SK-N-SH (cell line): ENCODE results near the gene GALNT16. TPM values are rescaled to one million over a fixed set of nuclear protein-coding genes. Genes with fewer than 3 reads are reported as not detected.

Experiments
- CTCF ChIA-PET: fragments of 300-600, 350-600 bp; formaldehyde crosslinking; extraction: SDS; loops from one replicate; lab custom pipeline; 2021; lab: Yijun Ruan, JAX
- POLR2A ChIA-PET: fragments of 350-600 bp; sonication (Branson Sonifier 250); formaldehyde crosslinking; extraction: SDS; loops from one replicate; lab custom pipeline; 2020; ENCODE audit warnings: antibody characterized with exemption, inconsistent platforms; lab: Yijun Ruan, JAX
- DNase-seq: peaks from one replicate; pipeline ENCODE4 v3.0.0; 2012
- H2AFZ ChIP-seq: fragments of 200-600 bp; sonication (generic); 2 replicates; pipeline ENCODE4 v1.8.1; 2016; ENCODE audit warnings: antibody characterized with exemption, mild to moderate bottlenecking, low read depth
- H3F3A ChIP-seq: fragments of 200-600 bp; sonication (generic); replicated peaks from 2 replicates; pipeline ENCODE3; 2016; ENCODE audit warnings: antibody characterized with exemption, mild to moderate bottlenecking; ENCODE audit not compliant: insufficient read depth
- H3K27ac ChIP-seq, 2 experiments: fragments of 200-500 bp in 1 of 2; fragments of 200-600 bp in 1 of 2; sonication (Bioruptor generic) in 1 of 2; sonication (generic), shearing (Covaris generic) in 1 of 2; 2 replicates each; pipeline versions ENCODE4 v1.5.1 to v1.6.1; 2014 to 2016; ENCODE audit warnings: low read depth in 2 of 2, inconsistent platforms in 1 of 2, low read length in 1 of 2, mild to moderate bottlenecking in 1 of 2, mixed read lengths in 1 of 2
- H3K27me3 ChIP-seq: fragments of 200-600 bp; sonication (generic), shearing (Covaris generic); 2 replicates; pipeline ENCODE4 v1.6.1; 2016; ENCODE audit warnings: mixed run types; ENCODE audit not compliant: insufficient read depth
- H3K36me3 ChIP-seq, 2 experiments: fragments of 200-500 bp in 1 of 2; fragments of 200-600 bp in 1 of 2; sonication (Bioruptor generic) in 1 of 2; sonication (generic) in 1 of 2; replicated peaks in 1 of 2; 2 replicates each; pipeline versions ENCODE3 to v1.5.1; 2014 to 2016; ENCODE audit warnings: low read length in 1 of 2, mild to moderate bottlenecking in 1 of 2; ENCODE audit not compliant: insufficient read depth in 2 of 2, control insufficient read depth in 1 of 2
- H3K4me1 ChIP-seq, 2 experiments: fragments of 200-500 bp in 1 of 2; fragments of 200-600 bp in 1 of 2; sonication (Bioruptor generic) in 1 of 2; sonication (generic), shearing (Covaris generic) in 1 of 2; 2 replicates each; pipeline versions ENCODE4 v1.5.1 to v1.6.1; 2014 to 2016; ENCODE audit warnings: low read depth in 1 of 2, low read length in 1 of 2, mixed run types in 1 of 2; ENCODE audit not compliant: insufficient read depth in 2 of 2, control insufficient read depth in 1 of 2
- H3K4me2 ChIP-seq: fragments of 200-600 bp; sonication (generic), shearing (Covaris generic); 2 replicates; pipeline ENCODE4 v1.6.1; 2017; ENCODE audit warnings: mixed run types
- H3K4me3 ChIP-seq, 2 experiments: fragments of 200-500 bp in 1 of 2; fragments of 200-600 bp in 1 of 2; sonication (Bioruptor generic) in 1 of 2; sonication (generic), shearing (Covaris generic) in 1 of 2; 2 replicates each; pipeline versions ENCODE4 v1.5.1 to v1.8.1; 2014 to 2016; ENCODE audit warnings: low read depth in 2 of 2, inconsistent platforms in 1 of 2, low read length in 1 of 2, mild to moderate bottlenecking in 1 of 2, mixed read lengths in 1 of 2, moderate library complexity in 1 of 2
- H3K79me2 ChIP-seq: fragments of 200-600 bp; sonication (generic); 2 replicates; pipeline ENCODE4 v1.8.1; 2017; ENCODE audit warnings: mild to moderate bottlenecking; ENCODE audit not compliant: insufficient read depth
- H3K9ac ChIP-seq: fragments of 200-600 bp; sonication (generic); 2 replicates; pipeline ENCODE4 v1.6.1; 2017; ENCODE audit warnings: mixed run types
- H3K9me2 ChIP-seq: fragments of 200-600 bp; sonication (generic); 2 replicates; pipeline ENCODE4 v1.6.1; 2017; ENCODE audit warnings: mixed run types
- H3K9me3 ChIP-seq: fragments of 200-600 bp; sonication (generic); 2 replicates; pipeline ENCODE4 v1.6.1; 2017; ENCODE audit warnings: mixed run types, mild to moderate bottlenecking, moderate library complexity
- H4K20me1 ChIP-seq: fragments of 200-600 bp; sonication (generic); 2 replicates; pipeline ENCODE4 v1.6.1; 2017; ENCODE audit warnings: mild to moderate bottlenecking, mixed run types; ENCODE audit not compliant: insufficient read depth
- CTCF ChIP-seq: fragments of 200-600 bp; sonication (generic); IDR thresholded peaks from 2 replicates; pipeline ENCODE4 v1.6.1; 2017; ENCODE audit warnings: antibody characterized with exemption, mild to moderate bottlenecking, moderate library complexity
- ELF1 ChIP-seq: IDR thresholded peaks from 2 replicates; pipeline ENCODE4 v1.4.0; 2012
- EP300 ChIP-seq, 2 experiments: IDR thresholded peaks; 2 replicates each; pipeline versions ENCODE4 v1.4.0 to v1.6.1; 2012; ENCODE audit warnings: borderline replicate concordance in 1 of 2, low read depth in 1 of 2, low read length in 1 of 2
- FOSL2 ChIP-seq: IDR thresholded peaks from 2 replicates; pipeline ENCODE4 v1.4.0; 2012; ENCODE audit warnings: low read depth, mild to moderate bottlenecking, moderate library complexity, borderline replicate concordance
- JUND ChIP-seq: IDR thresholded peaks from 2 replicates; pipeline ENCODE4 v1.4.0; 2012
- MAX ChIP-seq: IDR thresholded peaks from 2 replicates; pipeline ENCODE4 v1.4.0; 2012; ENCODE audit warnings: low read depth
- MEF2A ChIP-seq: IDR thresholded peaks from 2 replicates; pipeline ENCODE4 v1.4.0; 2012; ENCODE audit warnings: low read depth, borderline replicate concordance
- NRF1 ChIP-seq: IDR thresholded peaks from 2 replicates; pipeline ENCODE4 v1.6.1; 2012; ENCODE audit warnings: low read depth, mild to moderate bottlenecking, low read length
- PBX3 ChIP-seq: IDR thresholded peaks from 2 replicates; pipeline ENCODE4; 2012
- POLR2AphosphoS5 ChIP-seq: IDR thresholded peaks from 2 replicates; pipeline ENCODE4 v1.6.1; 2012; ENCODE audit warnings: low read depth, low read length
- RAD21 ChIP-seq: IDR thresholded peaks from 2 replicates; pipeline ENCODE4 v1.6.1; 2012; ENCODE audit warnings: mild to moderate bottlenecking, low read length
- RCOR1 ChIP-seq: fragments of 150-350 bp; IDR thresholded peaks from 2 replicates; pipeline ENCODE4 v1.6.1; 2017; ENCODE audit warnings: antibody characterized with exemption, low read length
- REST ChIP-seq: IDR thresholded peaks from 2 replicates; pipeline ENCODE4 v1.6.1; 2012; ENCODE audit warnings: mild to moderate bottlenecking, low read depth, low read length, moderate library complexity
- RXRA ChIP-seq: IDR thresholded peaks from 2 replicates; pipeline ENCODE4 v1.4.0; 2012; ENCODE audit warnings: low read depth, mild to moderate bottlenecking, borderline replicate concordance
- SMC3 ChIP-seq: IDR thresholded peaks from 2 replicates; pipeline ENCODE4 v1.6.1; 2012; ENCODE audit warnings: low read depth, low read length, improper control_type of control experiment
- USF2 ChIP-seq: fragments of 150-350 bp; IDR thresholded peaks from 2 replicates; pipeline ENCODE4 v1.6.1; 2017; ENCODE audit warnings: antibody characterized with exemption, low read length, low read depth, borderline replicate concordance
- YY1 ChIP-seq: IDR thresholded peaks from 2 replicates; pipeline ENCODE4 v1.4.0; 2012; ENCODE audit warnings: low read depth, mild to moderate bottlenecking
- ZBTB33 ChIP-seq: IDR thresholded peaks from 2 replicates; pipeline ENCODE4 v1.4.0; 2012; ENCODE audit warnings: low read depth, borderline replicate concordance
- WGBS: methylation state at CpG from one replicate; pipeline ENCODE4 v1.1.6; 2017; ENCODE audit warnings: low lambda C conversion rate; 5-methylcytosine and 5-hydroxymethylcytosine counted together
- polyA plus RNA-seq, 3 experiments: library from polyadenylated mRNA; depleted of rRNA; stranded (reverse); fragments of >200 nt; gene quantifications; 2 replicates each; pipeline ENCODE4 v1.2.3, GENCODE V29; 2012

GALNT16 gene
- polyA plus RNA-seq, 1 of the 3 experiments (the other 2 are of a cell fraction): 17.0 TPM

GRCh38 chr14:69280746-69281291 lies 20.9 kb downstream of the GALNT16 start:
- no peak overlapping the region for H2AFZ ChIP-seq
- no peaks in the 10 kb centered on the region for H3K79me2 ChIP-seq
- no peak for TF ChIP-seq EP300 (IDR thresholded peaks at IDR 0.05; ENCODE audit: borderline replicate concordance in 1 of 2, low read depth in 1 of 2, low read length in 1 of 2)
- TF ChIP-seq PBX3: no peak
- TF ChIP-seq POLR2AphosphoS5: no peak
- no peak for TF ChIP-seq ELF1
- TF ChIP-seq SMC3: no peak
- no peak for TF ChIP-seq NRF1
- no peak for TF ChIP-seq CTCF
- no peak for TF ChIP-seq RAD21
- no peak for TF ChIP-seq RXRA
- TF ChIP-seq JUND: no peak
- TF ChIP-seq RCOR1: no peak
- no peak for TF ChIP-seq ZBTB33
- no peak for TF ChIP-seq MAX
- no peak for TF ChIP-seq YY1
- TF ChIP-seq MEF2A: no peak
- no peak for TF ChIP-seq REST
- TF ChIP-seq FOSL2: no peak
- TF ChIP-seq USF2: no peak
- no peaks in the 10 kb centered on the region for H3K27me3 ChIP-seq
- H3K4me1 ChIP-seq: no peaks in the 10 kb centered on the region
- no peak overlapping the region for H3K9ac ChIP-seq
- no peaks in the 10 kb centered on the region for H3K36me3 ChIP-seq
- H3K9me3 ChIP-seq: no peaks in the 10 kb centered on the region
- no peak overlapping the region for H3K4me3 ChIP-seq
- no peaks in the 10 kb centered on the region for H3K9me2 ChIP-seq
- no peak overlapping the region for H3K27ac ChIP-seq
- H4K20me1 ChIP-seq: no peaks in the 10 kb centered on the region
- 89% methylated on average over 9 of the region's 9 CpGs for WGBS
- POLR2A ChIA-PET: no interaction called here
- CTCF ChIA-PET: interaction anchor here (1.5 to 2.1 kb wide), 2 partner anchors 20 to 83 kb away, joined by 5 to 7 read pairs; no protein-coding TSS in a partner anchor
- H3K4me2 ChIP-seq: no peak overlapping the region
- no peaks in the 10 kb centered on the region for H3F3A ChIP-seq
- DNase-seq: no peak
